ENCODE data around the gene NPC2. TPM values are rescaled to one million over a fixed set of nuclear protein-coding genes. Genes with fewer than 3 reads are reported as not detected.

NPC2 gene
- total and polyA plus RNA-seq, 3 experiments from 2014 or later: 17.1 to 75.6 (median 18.3) TPM

DNA sequence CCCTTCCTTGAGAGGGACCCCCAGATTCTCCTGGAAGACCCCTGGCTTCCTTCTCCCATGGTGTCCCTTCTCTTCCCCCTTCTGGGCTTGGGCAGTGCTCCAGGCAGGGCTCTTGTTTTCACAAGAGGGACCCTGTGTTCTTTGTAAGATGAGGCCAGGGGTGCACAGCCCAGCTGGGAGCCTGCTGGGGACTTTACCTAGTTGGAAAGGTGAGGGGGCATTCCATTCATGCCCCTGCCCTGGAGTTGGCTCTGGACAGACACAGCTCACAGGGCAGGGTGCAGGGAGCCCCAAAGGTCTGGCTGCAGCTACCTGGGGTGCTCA lies 31.7 kb upstream of the NPC2 start:
- H3K27ac Mint-ChIP-seq: no peak overlapping the region
- H3K4me3 Mint-ChIP-seq: no peak overlapping the region
- Histone ChIP-seq H3K4me3 (ENCODE audit: low read length) (no peak overlapping the region), H3K4me1 (ENCODE audit: insufficient read depth, low read length) (no peaks in the 10 kb centered on the region), H3K27me3 (ENCODE audit: insufficient read depth, low read length, poor library complexity, severe bottlenecking) (no peaks in the 10 kb centered on the region), H3K36me3 (ENCODE audit: insufficient read depth, low read length) (no peaks in the 10 kb centered on the region), H3K27ac (ENCODE audit: low read depth, low read length) (no peak overlapping the region), H3K9me3 (ENCODE audit: low read length) (no peaks in the 10 kb centered on the region)
- ChIA-PET CTCF (no interaction called here), POLR2A (no interaction called here)
- no peaks in the 10 kb centered on the region for H3K9me3 Mint-ChIP-seq
- no peak for DNase-seq
- H3K36me3 Mint-ChIP-seq: no peaks in the 10 kb centered on the region
- peaks cover 11% of the 10 kb centered on the region in 2 donors for H3K27me3 Mint-ChIP-seq
- no peaks in the 10 kb centered on the region for H3K4me1 Mint-ChIP-seq

DNA sequence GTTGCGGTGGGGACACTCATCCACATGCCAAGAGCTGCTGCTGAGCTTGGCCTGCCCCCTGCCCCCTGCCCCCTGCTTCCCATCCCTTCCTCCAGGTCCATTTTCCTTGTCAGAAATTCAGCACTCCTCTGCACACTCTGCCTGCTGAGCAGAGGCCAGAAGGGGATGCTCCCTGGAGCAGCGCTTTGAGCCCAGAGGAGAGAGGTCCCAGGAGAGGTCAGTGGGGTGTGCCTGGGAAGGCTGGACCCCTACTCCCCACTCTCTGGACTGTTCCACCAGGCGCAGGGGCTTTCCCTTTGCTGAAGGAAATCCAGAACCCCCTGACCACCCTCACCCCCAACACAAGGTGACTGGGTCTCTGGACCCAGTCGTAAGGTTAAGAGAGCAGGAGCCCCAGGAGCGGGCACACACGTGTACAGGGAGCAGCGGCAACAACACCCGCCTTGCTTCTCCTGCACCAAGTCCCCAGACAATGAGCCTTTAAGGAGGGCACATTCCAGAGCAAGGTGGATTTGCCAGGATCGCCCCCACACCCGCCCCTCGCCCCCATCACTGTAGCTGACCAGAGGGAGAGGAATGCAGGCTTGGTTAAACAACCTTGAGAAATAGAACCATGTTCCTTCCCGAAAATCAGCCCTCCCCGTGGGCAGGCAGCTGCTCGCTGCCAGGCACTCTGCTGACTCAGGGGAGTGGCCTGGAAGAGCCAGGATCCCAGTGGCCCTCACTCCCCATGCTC lies 31.1 kb upstream of the NPC2 start:
- Histone ChIP-seq H3K36me3 (ENCODE audit: insufficient read depth, low read length) (no peaks in the 10 kb centered on the region), H3K4me3 (ENCODE audit: low read length) (no peak overlapping the region), H3K27ac (ENCODE audit: low read depth, low read length) (no peak overlapping the region), H3K4me1 (ENCODE audit: insufficient read depth, low read length) (no peaks in the 10 kb centered on the region), H3K9me3 (ENCODE audit: low read length) (no peaks in the 10 kb centered on the region), H3K27me3 (ENCODE audit: insufficient read depth, low read length, poor library complexity, severe bottlenecking) (no peaks in the 10 kb centered on the region)
- H3K27ac Mint-ChIP-seq: no peak overlapping the region
- no peaks in the 10 kb centered on the region for H3K9me3 Mint-ChIP-seq
- H3K4me3 Mint-ChIP-seq: no peak overlapping the region
- DNase-seq: no peak
- H3K27me3 Mint-ChIP-seq: peaks cover 11% of the 10 kb centered on the region in 2 donors
- H3K4me1 Mint-ChIP-seq: no peaks in the 10 kb centered on the region
- ChIA-PET CTCF (no interaction called here), POLR2A (no interaction called here)
- no peaks in the 10 kb centered on the region for H3K36me3 Mint-ChIP-seq

DNA sequence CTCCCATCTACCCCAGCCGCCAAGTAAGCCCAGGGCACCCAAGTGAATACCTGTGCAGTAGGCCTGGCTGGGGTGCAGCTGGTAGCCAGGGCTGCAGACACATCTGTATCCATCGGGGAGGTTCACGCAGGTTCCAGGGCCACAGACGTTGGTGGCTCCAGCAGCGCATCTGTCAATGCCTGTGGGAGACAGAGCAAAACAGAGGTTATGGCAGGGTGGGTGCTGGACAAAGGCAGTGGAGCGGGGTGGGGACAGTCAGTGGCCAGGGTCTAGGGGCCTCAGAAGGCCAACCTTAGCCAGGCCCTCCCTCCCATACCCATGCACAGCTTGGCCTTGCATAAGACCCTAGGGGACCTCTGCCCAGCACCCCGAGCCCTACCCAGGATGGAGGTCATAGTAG lies 29.6 kb upstream of the NPC2 start:
- H3K36me3 Mint-ChIP-seq: peaks cover 0 to 1% (median 0%) of the 10 kb centered on the region in 3 donors
- Histone ChIP-seq H3K4me3 (ENCODE audit: low read length) (no peak overlapping the region), H3K9me3 (ENCODE audit: low read length) (no peaks in the 10 kb centered on the region), H3K36me3 (ENCODE audit: insufficient read depth, low read length) (no peaks in the 10 kb centered on the region), H3K4me1 (ENCODE audit: insufficient read depth, low read length) (no peaks in the 10 kb centered on the region), H3K27me3 (ENCODE audit: insufficient read depth, low read length, poor library complexity, severe bottlenecking) (no peaks in the 10 kb centered on the region), H3K27ac (ENCODE audit: low read depth, low read length) (no peak overlapping the region)
- no peaks in the 10 kb centered on the region for H3K4me1 Mint-ChIP-seq
- H3K4me3 Mint-ChIP-seq: no peak overlapping the region
- ChIA-PET CTCF (no interaction called here), POLR2A (no interaction called here)
- no peak for DNase-seq
- H3K9me3 Mint-ChIP-seq: no peaks in the 10 kb centered on the region
- H3K27me3 Mint-ChIP-seq: peaks cover 12 to 15% of the 10 kb centered on the region in 2 donors
- no peak overlapping the region for H3K27ac Mint-ChIP-seq

DNA sequence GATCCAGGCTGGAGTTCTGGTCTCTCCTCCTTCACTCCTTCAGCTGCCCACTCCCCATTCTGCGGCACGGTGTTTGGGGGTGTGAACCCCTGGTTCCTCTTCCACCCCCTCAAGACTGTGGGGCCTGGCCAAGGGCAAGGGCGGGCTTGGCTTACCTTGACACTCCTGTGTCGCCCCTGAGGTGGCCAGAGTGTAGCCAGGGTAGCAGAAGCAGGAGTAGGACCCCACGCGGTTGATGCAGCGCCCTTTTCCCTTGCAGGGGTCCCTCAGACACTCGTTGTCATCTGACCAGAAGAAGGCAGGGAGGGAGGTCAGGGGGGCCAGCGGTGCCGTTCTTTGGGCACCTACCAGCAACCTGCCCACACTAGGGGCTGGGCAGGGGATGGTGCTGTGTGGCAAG lies 28.7 kb upstream of the NPC2 start:
- H3K4me3 ChIP-seq (ENCODE audit: low read length): no peak overlapping the region
- H3K36me3 Mint-ChIP-seq: peaks cover 0 to 1% (median 0%) of the 10 kb centered on the region in 3 donors
- H3K27ac Mint-ChIP-seq: no peak overlapping the region
- no peaks in the 10 kb centered on the region for H3K9me3 Mint-ChIP-seq
- no peak overlapping the region for H3K4me3 Mint-ChIP-seq
- no peaks in the 10 kb centered on the region for H3K4me1 ChIP-seq (ENCODE audit: insufficient read depth, low read length)
- H3K36me3 ChIP-seq (ENCODE audit: insufficient read depth, low read length): no peaks in the 10 kb centered on the region
- H3K27me3 Mint-ChIP-seq: peaks cover 12 to 15% of the 10 kb centered on the region in 2 donors
- H3K9me3 ChIP-seq (ENCODE audit: low read length): no peaks in the 10 kb centered on the region
- H3K27ac ChIP-seq (ENCODE audit: low read depth, low read length): no peak overlapping the region
- no peaks in the 10 kb centered on the region for H3K4me1 Mint-ChIP-seq
- CTCF ChIA-PET: no interaction called here
- no peak for DNase-seq
- no peaks in the 10 kb centered on the region for H3K27me3 ChIP-seq (ENCODE audit: insufficient read depth, low read length, poor library complexity, severe bottlenecking)
- POLR2A ChIA-PET: no interaction called here

DNA sequence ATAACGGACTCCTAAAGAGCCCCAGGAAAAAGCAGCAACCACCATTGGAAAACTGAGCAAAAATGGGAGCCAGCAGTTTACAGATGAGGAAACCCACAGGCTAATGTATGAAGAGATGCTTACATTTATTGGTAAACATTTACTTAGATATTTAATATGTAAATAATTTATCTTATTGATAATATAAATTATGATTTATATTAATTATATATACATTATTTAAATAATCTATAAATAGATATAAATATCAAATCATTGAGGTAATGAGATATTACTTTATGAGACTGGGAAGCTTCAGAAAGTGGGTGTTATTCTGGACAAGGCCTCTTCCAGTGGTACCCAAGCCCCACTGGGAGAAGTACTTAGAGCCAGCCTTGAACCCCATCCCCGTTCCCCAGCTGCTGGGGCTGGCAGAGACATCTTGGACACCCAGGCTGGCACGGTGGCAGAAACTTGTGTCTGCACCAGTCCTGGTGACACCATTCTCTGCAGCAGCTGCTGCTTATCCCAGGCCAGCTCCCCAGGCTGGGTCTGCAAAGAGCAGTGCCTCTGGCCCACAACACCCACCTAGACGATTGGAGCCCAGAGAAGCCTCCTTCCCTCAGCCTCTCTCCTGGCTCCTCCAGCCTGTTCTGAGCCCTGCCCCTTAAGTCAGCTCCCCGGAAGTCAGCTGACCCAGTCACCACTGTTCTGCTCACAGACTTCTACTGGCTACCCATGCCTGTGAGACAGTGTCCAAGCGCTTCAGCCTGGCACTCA lies 26.4 kb upstream of the NPC2 start:
- POLR2A ChIA-PET: no interaction called here
- Histone ChIP-seq H3K36me3 (ENCODE audit: insufficient read depth, low read length) (no peaks in the 10 kb centered on the region), H3K4me3 (ENCODE audit: low read length) (no peak overlapping the region), H3K9me3 (ENCODE audit: low read length) (no peaks in the 10 kb centered on the region), H3K27ac (ENCODE audit: low read depth, low read length) (no peak overlapping the region), H3K4me1 (ENCODE audit: insufficient read depth, low read length) (no peaks in the 10 kb centered on the region), H3K27me3 (ENCODE audit: insufficient read depth, low read length, poor library complexity, severe bottlenecking) (no peaks in the 10 kb centered on the region)
- CTCF ChIA-PET: interaction anchor here (1.0 kb wide), 1 partner anchor 53 kb away, joined by 3 read pairs; no protein-coding TSS in a partner anchor
- no peak overlapping the region for H3K27ac Mint-ChIP-seq
- peaks cover 4 to 5% (median 5%) of the 10 kb centered on the region in 3 donors for H3K4me1 Mint-ChIP-seq
- peaks cover 0 to 1% (median 0%) of the 10 kb centered on the region in 3 donors for H3K36me3 Mint-ChIP-seq
- no peaks in the 10 kb centered on the region for H3K9me3 Mint-ChIP-seq
- DNase-seq: no peak
- H3K27me3 Mint-ChIP-seq: peaks cover 10 to 14% of the 10 kb centered on the region in 2 donors
- no peak overlapping the region for H3K4me3 Mint-ChIP-seq

DNA sequence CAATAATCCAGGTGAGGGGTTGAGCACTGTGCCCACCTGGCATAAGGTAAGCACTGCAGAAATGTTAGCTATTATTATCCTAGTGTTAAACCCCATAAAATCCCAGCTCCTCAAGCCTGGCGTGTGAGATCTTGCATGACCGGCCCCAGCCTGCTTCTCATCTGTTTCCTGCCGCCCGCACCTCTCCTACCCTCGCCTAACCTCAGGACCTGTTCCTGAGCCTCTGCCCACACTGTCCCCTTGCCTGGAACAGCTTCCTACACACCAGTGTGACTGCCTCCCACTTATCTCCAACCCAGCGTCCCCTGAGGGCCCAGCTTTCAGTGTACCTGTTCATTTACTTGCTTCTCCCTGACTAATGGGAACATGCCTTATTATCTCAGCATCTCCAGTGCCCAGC lies 25.1 kb upstream of the NPC2 start:
- H3K27ac Mint-ChIP-seq: no peak overlapping the region
- H3K27me3 ChIP-seq (ENCODE audit: insufficient read depth, low read length, poor library complexity, severe bottlenecking): no peaks in the 10 kb centered on the region
- H3K4me3 ChIP-seq (ENCODE audit: low read length): no peak overlapping the region
- H3K4me3 Mint-ChIP-seq: no peak overlapping the region
- H3K27ac ChIP-seq (ENCODE audit: low read depth, low read length): no peak overlapping the region
- H3K36me3 Mint-ChIP-seq: peaks cover 0 to 1% (median 0%) of the 10 kb centered on the region in 3 donors
- H3K4me1 Mint-ChIP-seq: peaks cover 9 to 11% (median 10%) of the 10 kb centered on the region in 3 donors
- no peaks in the 10 kb centered on the region for H3K9me3 ChIP-seq (ENCODE audit: low read length)
- ChIA-PET POLR2A (no interaction called here), CTCF (interaction anchor here (1.0 kb wide), 1 partner anchor 54 kb away, joined by 3 read pairs; no protein-coding TSS in a partner anchor)
- no peaks in the 10 kb centered on the region for H3K9me3 Mint-ChIP-seq
- no peaks in the 10 kb centered on the region for H3K4me1 ChIP-seq (ENCODE audit: insufficient read depth, low read length)
- no peaks in the 10 kb centered on the region for H3K36me3 ChIP-seq (ENCODE audit: insufficient read depth, low read length)
- no peak for DNase-seq
- peaks cover 10 to 12% of the 10 kb centered on the region in 2 donors for H3K27me3 Mint-ChIP-seq

DNA sequence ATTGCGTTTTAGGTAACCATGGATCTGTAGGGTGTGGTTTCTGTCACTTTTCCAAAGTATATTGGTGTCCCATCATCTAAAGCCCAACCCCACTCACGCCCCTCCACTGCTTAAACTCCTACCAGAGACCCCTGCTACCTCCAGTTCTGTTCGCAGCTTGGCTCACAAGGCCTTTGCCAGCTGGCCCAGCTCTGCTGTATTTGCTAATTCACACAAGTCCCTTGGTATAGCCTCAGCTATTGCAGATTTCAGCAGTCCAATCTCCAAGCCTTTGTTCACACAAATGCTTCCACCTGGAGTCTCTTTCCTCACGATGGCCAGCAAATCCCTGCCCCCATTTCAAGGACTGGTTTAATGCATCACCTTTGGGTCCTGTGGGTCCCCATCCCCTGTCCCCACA lies 24.6 kb upstream of the NPC2 start:
- Mint-ChIP-seq H3K4me1 (peaks cover 9 to 11% (median 10%) of the 10 kb centered on the region in 3 donors), H3K4me3 (no peak overlapping the region), H3K9me3 (no peaks in the 10 kb centered on the region), H3K27ac (no peak overlapping the region), H3K27me3 (peaks cover 12 to 14% of the 10 kb centered on the region in 2 donors), H3K36me3 (peaks cover 0 to 1% (median 0%) of the 10 kb centered on the region in 3 donors)
- H3K27me3 ChIP-seq (ENCODE audit: insufficient read depth, low read length, poor library complexity, severe bottlenecking): peaks cover 1% of the 10 kb centered on the region
- ChIA-PET POLR2A (no interaction called here), CTCF (no interaction called here)
- no peaks in the 10 kb centered on the region for H3K4me1 ChIP-seq (ENCODE audit: insufficient read depth, low read length)
- no peak overlapping the region for H3K27ac ChIP-seq (ENCODE audit: low read depth, low read length)
- H3K4me3 ChIP-seq (ENCODE audit: low read length): no peak overlapping the region
- no peaks in the 10 kb centered on the region for H3K9me3 ChIP-seq (ENCODE audit: low read length)
- DNase-seq: no peak
- H3K36me3 ChIP-seq (ENCODE audit: insufficient read depth, low read length): no peaks in the 10 kb centered on the region

DNA sequence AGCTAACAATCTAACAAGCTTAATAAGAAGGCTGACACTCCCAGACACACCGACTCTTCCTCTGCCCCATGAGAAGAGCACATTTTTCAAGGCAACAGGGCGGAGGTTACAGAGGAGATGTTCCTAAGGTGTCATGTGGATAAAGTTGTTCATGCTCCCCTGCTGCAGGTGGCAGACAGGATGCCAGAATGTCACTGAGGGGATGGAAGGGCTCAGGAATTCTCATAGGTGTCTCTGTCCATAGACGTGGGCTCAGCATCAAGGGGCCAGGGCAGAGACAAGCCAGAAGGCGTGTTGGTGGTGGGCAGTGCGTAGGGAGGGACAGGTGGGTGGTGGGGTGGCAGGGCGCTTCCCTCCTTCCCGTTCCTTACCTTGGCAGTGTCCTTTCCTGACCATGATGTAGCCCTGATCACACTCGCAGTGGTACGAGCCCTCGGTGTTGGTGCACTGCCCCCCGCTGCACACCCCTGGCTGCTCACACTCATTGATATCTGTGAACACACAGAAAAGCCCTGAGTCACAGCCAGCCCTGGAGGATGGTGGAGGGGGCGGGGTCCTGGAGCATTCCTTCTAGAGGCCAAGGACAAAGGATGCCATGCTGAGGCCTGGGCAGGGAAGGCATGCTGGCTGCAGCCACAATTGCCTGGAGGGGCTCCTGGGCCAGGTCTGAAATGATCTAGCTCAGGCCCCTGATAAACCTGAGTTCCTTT lies 23.5 kb upstream of the NPC2 start:
- Histone ChIP-seq H3K27me3 (ENCODE audit: insufficient read depth, low read length, poor library complexity, severe bottlenecking) (peaks cover 2% of the 10 kb centered on the region), H3K4me3 (ENCODE audit: low read length) (no peak overlapping the region), H3K9me3 (ENCODE audit: low read length) (no peaks in the 10 kb centered on the region), H3K27ac (ENCODE audit: low read depth, low read length) (no peak overlapping the region), H3K4me1 (ENCODE audit: insufficient read depth, low read length) (no peaks in the 10 kb centered on the region), H3K36me3 (ENCODE audit: insufficient read depth, low read length) (no peaks in the 10 kb centered on the region)
- H3K27ac Mint-ChIP-seq: no peak overlapping the region
- CTCF ChIA-PET: no interaction called here
- peaks cover 13 to 15% of the 10 kb centered on the region in 2 donors for H3K27me3 Mint-ChIP-seq
- peaks cover 9 to 11% (median 10%) of the 10 kb centered on the region in 3 donors for H3K4me1 Mint-ChIP-seq
- DNase-seq: no peak
- H3K4me3 Mint-ChIP-seq: no peak overlapping the region
- POLR2A ChIA-PET: no interaction called here
- H3K9me3 Mint-ChIP-seq: no peaks in the 10 kb centered on the region
- peaks cover 0 to 1% (median 0%) of the 10 kb centered on the region in 3 donors for H3K36me3 Mint-ChIP-seq

Data from CD8-positive, alpha-beta memory T cell (primary cell).